Stimulated activated CD4-positive, alpha-beta T cell treated with anti-CD3 and anti-CD28 coated beads, Interleukin-4, amount 100 ng/mL, for 4 hours (primary cell): ENCODE results near the gene MAP3K7.

Experiments
- DNase-seq, 2 experiments: peaks; one replicate each; pipeline ENCODE4 v3.0.0-alpha.2; 2020

MAP3K7 gene

GRCh38 chr6:90586836-90587638 is at the start of gene MAP3K7:
MAP3K7 (minus strand) TSS chr6:90587072; CDS start chr6:90586883, 189 bp downstream.
- peak; percentile 88 to 92 for DNase-seq

GRCh38 chr6:90631046-90631445 is 44.2 kb upstream of the MAP3K7 start:
- DNase-seq, result no peak

GRCh38 chr6:90621581-90621980 is 34.7 kb upstream of the MAP3K7 start:
- DNase-seq, result no peak

- DNase-seq, result no peak
These were observed 32.3 kb upstream of the MAP3K7 start for GRCh38 chr6:90619221-90619620.

- DNase-seq, result no peak
These were observed 25.4 kb upstream of the MAP3K7 start for GRCh38 chr6:90612313-90612680.

GRCh38 chr6:90611543-90612312 is 24.9 kb upstream of the MAP3K7 start:
- DNase-seq, result no peak

- DNase-seq, result peak; percentile 12 to 30
These were observed 24.1 kb upstream of the MAP3K7 start for GRCh38 chr6:90610751-90611542.

GRCh38 chr6:90610301-90610750 is 23.5 kb upstream of the MAP3K7 start:
- no peak for DNase-seq

- DNase-seq, result no peak
These were observed 19.0 kb upstream of the MAP3K7 start for GRCh38 chr6:90605749-90606340.

GRCh38 chr6:90604546-90604945 is 17.7 kb upstream of the MAP3K7 start:
- no peak for DNase-seq

- no peak for DNase-seq
These were observed 12.3 kb upstream of the MAP3K7 start for GRCh38 chr6:90599151-90599550.

GRCh38 chr6:90598192-90598951 is 11.5 kb upstream of the MAP3K7 start:
- DNase-seq, result no peak

GRCh38 chr6:90596967-90597539 is 10.2 kb upstream of the MAP3K7 start:
- no peak for DNase-seq

GRCh38 chr6:90595854-90596253 is 9.0 kb upstream of the MAP3K7 start:
- no peak for DNase-seq

- DNase-seq, result peak in 1 of 2 experiments; percentile 25
These were observed 381 bp downstream of the MAP3K7 start for GRCh38 chr6:90586546-90586835.

- no peak for DNase-seq
These were observed 2.1 kb downstream of the MAP3K7 start for GRCh38 chr6:90584636-90585255.

- no peak for DNase-seq
These were observed 2.9 kb downstream of the MAP3K7 start for GRCh38 chr6:90583836-90584481.

GRCh38 chr6:90583179-90583835 is 3.6 kb downstream of the MAP3K7 start:
- DNase-seq, result no peak

- no peak for DNase-seq
These were observed 5.7 kb downstream of the MAP3K7 start for GRCh38 chr6:90581146-90581545.

- DNase-seq, result no peak
These were observed 7.8 kb downstream of the MAP3K7 start for GRCh38 chr6:90578894-90579549.
